PC-3 (cell line): ENCODE data around the gene MRPS9. TPM values are rescaled to one million over a fixed set of nuclear protein-coding genes. Genes with fewer than 3 reads are reported as not detected.
A peak's percentile ranks its signal among the peaks of the same experiment; 100 is the strongest.

Experiments
- ATAC-seq: fragments of 200-7000 bp; cut with Tn5 transposase; 2 replicates; pipeline ENCODE4 v1.9.1; 2020; ENCODE audit warnings: mild to moderate bottlenecking, moderate library complexity
- BruUV-seq: library from RNA; stranded (reverse); fragments of 400-500 nt; replicated peaks from 2 replicates; lab custom pipeline; 2021; lab: Mats Ljungman, UMichigan
- CTCF ChIA-PET: fragments of 300-600 bp; sonication (Branson Sonifier 250); formaldehyde crosslinking; loops from one replicate; lab custom pipeline; 2022; ENCODE audit warnings: antibody characterized with exemption; lab: Charles Lee
- POLR2A ChIA-PET: fragments of 300-600 bp; sonication (Branson Sonifier 250); formaldehyde crosslinking; loops from one replicate; lab custom pipeline; 2022; ENCODE audit warnings: antibody characterized with exemption; ENCODE audit not compliant: unreplicated experiment; lab: Charles Lee
- DNase-seq: peaks from one replicate; pipeline ENCODE4 v3.0.0-alpha.2; 2015
- H2AFZ ChIP-seq: fragments of 300-600 bp; sonication (generic); 2 replicates; pipeline ENCODE4 v1.6.0; 2016; ENCODE audit warnings: antibody characterized with exemption, low read length
- H3F3A ChIP-seq: fragments of 300-600 bp; sonication (generic); one replicate; pipeline ENCODE4 v1.6.0; 2017; ENCODE audit warnings: antibody characterized with exemption, low read length, control low read depth, mild to moderate bottlenecking; ENCODE audit not compliant: unreplicated experiment
- H3K27ac ChIP-seq: fragments of 300-600 bp; sonication (generic); 2 replicates; pipeline ENCODE4 v1.5.1; 2016; ENCODE audit warnings: mild to moderate bottlenecking, low read length
- H3K27me3 ChIP-seq: fragments of 300-600 bp; sonication (generic); 2 replicates; pipeline ENCODE4 v1.6.1; 2016; ENCODE audit warnings: low read length, mixed read lengths
- H3K36me3 ChIP-seq: fragments of 300-600 bp; sonication (generic); 2 replicates; pipeline ENCODE4 v1.6.1; 2016; ENCODE audit warnings: low read depth, mixed run types, low read length, mixed read lengths
- H3K4me1 ChIP-seq: fragments of 300-600 bp; sonication (generic); 2 replicates; pipeline ENCODE4 v1.5.1; 2016; ENCODE audit warnings: low read length; ENCODE audit not compliant: insufficient read depth
- H3K4me2 ChIP-seq: fragments of 300-600 bp; sonication (generic); 2 replicates; pipeline ENCODE4 v1.6.0; 2016; ENCODE audit warnings: low read length
- H3K4me3 ChIP-seq: fragments of 300-600 bp; sonication (generic); 2 replicates; pipeline ENCODE4 v1.5.1; 2016; ENCODE audit warnings: mild to moderate bottlenecking, low read length, mixed read lengths
- H3K79me2 ChIP-seq: fragments of 300-600 bp; sonication (generic); 2 replicates; pipeline ENCODE4 v1.6.1; 2017; ENCODE audit warnings: low read length, mixed read lengths
- H3K9ac ChIP-seq: fragments of 300-600 bp; sonication (generic); 2 replicates; pipeline ENCODE4 v1.6.0; 2016; ENCODE audit warnings: mild to moderate bottlenecking, low read length
- H3K9me2 ChIP-seq: fragments of 300-600 bp; sonication (generic); replicated peaks from 2 replicates; pipeline ENCODE4 v1.6.1; 2016; ENCODE audit warnings: mixed run types, low read length, mixed read lengths
- H3K9me3 ChIP-seq: fragments of 300-600 bp; sonication (generic); 2 replicates; pipeline ENCODE4 v1.6.1; 2016; ENCODE audit warnings: low read length, mixed read lengths
- H4K20me1 ChIP-seq: fragments of 300-600 bp; sonication (generic); 2 replicates; pipeline ENCODE4 v1.6.1; 2016; ENCODE audit warnings: low read length, mixed read lengths
- EZH2 ChIP-seq: fragments of 300-600 bp; sonication (generic); IDR thresholded peaks from one replicate; pipeline ENCODE4 v1.6.1; 2017; ENCODE audit warnings: antibody characterized with exemption, mild to moderate bottlenecking, low read length; ENCODE audit not compliant: unreplicated experiment
- EZH2phosphoT487 ChIP-seq: fragments of 300-600 bp; sonication (generic); IDR thresholded peaks from 2 replicates; pipeline ENCODE4 v1.6.1; 2018; ENCODE audit warnings: mild to moderate bottlenecking, antibody characterized with exemption, low read length, borderline replicate concordance
- intact Hi-C: fragments of 100-400 bp; cut with micrococcal nuclease; formaldehyde crosslinking; loops from 2 replicates; pipeline ENCODE4 v1.9.0; 2023
- total RNA-seq: library from RNA; depleted of rRNA; stranded (reverse); fragments of >200 nt; gene quantifications from 2 replicates; pipeline ENCODE4 v1.2.3, GENCODE V29; 2014
- TF ChIP-seq, protein P1 (sequence below): fragments of 300-600 bp; sonication (generic); conservative IDR thresholded peaks from 2 replicates; pipeline ENCODE4 v1.5.1; 2017; ENCODE audit warnings: antibody characterized with exemption, low read depth, mild to moderate bottlenecking, low read length

Gene MRPS9
- total RNA-seq, 1 experiment from 2014 or later, result 64.0 TPM

DNA sequence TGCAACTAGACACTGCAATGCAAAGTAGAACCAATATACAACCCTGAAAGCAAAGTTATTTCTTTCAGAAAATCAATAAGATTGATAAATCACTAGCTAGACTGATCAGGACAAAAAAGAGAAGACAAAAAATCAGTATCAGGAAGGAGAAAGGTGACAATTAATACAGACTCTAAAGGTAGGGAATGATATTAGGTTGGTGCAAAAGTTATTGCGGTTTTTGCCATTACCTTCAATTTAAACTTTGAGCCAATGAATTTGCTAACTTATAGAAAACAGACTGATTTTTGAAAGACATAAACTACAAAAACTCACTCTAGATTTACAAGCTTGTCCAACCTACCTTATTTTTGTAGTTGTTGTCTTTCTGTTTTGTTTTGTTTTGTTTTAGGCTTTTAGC, 30.5 kb upstream of the MRPS9 start:
- no peaks in the 10 kb centered on the region for H3F3A ChIP-seq
- no peak overlapping the region for H3K27ac ChIP-seq
- ChIA-PET CTCF (no interaction called here), POLR2A (no interaction called here)
- H3K4me3 ChIP-seq, result no peak overlapping the region
- H3K36me3 ChIP-seq, result no peaks in the 10 kb centered on the region
- H3K9me2 ChIP-seq, result no peaks in the 10 kb centered on the region
- H3K9me3 ChIP-seq, result no peaks in the 10 kb centered on the region
- intact Hi-C loops, result no loop called here
- no peaks in the 10 kb centered on the region for H4K20me1 ChIP-seq
- H3K4me2 ChIP-seq, result no peak overlapping the region
- H2AFZ ChIP-seq, result no peak overlapping the region
- H3K4me1 ChIP-seq, result peaks cover 20% of the 10 kb centered on the region
- no peaks in the 10 kb centered on the region for H3K27me3 ChIP-seq
- DNase-seq, result no peak
- ATAC-seq, result no peak
- H3K9ac ChIP-seq, result no peak overlapping the region
- H3K79me2 ChIP-seq, result no peaks in the 10 kb centered on the region
- no TSS peak for BruUV-seq
- TF ChIP-seq EZH2 (no peak), EZH2phosphoT487 (no peak)

DNA sequence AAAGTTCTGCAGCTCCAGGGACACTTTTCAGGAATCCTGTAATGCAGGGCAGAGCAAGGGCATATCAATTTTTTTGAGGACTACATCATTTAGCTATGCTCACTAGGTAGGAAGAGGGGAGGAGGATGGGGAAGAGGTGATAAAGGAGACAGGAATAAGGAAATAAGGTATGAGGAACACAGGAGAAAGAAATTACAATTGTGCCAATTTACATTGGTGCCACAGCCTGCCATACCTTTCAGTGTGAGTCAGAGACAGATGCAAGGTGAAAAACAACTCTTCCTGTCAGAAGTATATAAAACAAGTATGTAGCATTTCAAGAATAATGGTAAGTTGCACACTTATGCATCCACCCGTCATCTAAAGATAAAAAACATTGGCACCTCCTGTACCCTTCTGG, 5.4 kb upstream of the MRPS9 start:
- Histone ChIP-seq H3K4me1 (peaks cover 9% of the 10 kb centered on the region; the same call in 1 of the 2 replicates), H3K27me3 (no peaks in the 10 kb centered on the region), H3K79me2 (no peaks in the 10 kb centered on the region), H3K36me3 (no peaks in the 10 kb centered on the region), H3K9me3 (no peaks in the 10 kb centered on the region), H3K9ac (no peak overlapping the region), H3K4me3 (no peak overlapping the region), H3K9me2 (no peaks in the 10 kb centered on the region), H2AFZ (no peak overlapping the region), H3F3A (no peaks in the 10 kb centered on the region), H3K27ac (no peak overlapping the region), H4K20me1 (no peaks in the 10 kb centered on the region), H3K4me2 (no peak overlapping the region)
- BruUV-seq, result no TSS peak
- TF ChIP-seq EZH2 (no peak), EZH2phosphoT487 (no peak)
- TF ChIP-seq, protein P1, sequence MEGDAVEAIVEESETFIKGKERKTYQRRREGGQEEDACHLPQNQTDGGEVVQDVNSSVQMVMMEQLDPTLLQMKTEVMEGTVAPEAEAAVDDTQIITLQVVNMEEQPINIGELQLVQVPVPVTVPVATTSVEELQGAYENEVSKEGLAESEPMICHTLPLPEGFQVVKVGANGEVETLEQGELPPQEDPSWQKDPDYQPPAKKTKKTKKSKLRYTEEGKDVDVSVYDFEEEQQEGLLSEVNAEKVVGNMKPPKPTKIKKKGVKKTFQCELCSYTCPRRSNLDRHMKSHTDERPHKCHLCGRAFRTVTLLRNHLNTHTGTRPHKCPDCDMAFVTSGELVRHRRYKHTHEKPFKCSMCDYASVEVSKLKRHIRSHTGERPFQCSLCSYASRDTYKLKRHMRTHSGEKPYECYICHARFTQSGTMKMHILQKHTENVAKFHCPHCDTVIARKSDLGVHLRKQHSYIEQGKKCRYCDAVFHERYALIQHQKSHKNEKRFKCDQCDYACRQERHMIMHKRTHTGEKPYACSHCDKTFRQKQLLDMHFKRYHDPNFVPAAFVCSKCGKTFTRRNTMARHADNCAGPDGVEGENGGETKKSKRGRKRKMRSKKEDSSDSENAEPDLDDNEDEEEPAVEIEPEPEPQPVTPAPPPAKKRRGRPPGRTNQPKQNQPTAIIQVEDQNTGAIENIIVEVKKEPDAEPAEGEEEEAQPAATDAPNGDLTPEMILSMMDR, result no peak
- DNase-seq (peak; percentile 20), ATAC-seq (no peak)
- intact Hi-C loops, result no loop called here
- POLR2A ChIA-PET, result no interaction called here
- CTCF ChIA-PET, result no interaction called here

DNA sequence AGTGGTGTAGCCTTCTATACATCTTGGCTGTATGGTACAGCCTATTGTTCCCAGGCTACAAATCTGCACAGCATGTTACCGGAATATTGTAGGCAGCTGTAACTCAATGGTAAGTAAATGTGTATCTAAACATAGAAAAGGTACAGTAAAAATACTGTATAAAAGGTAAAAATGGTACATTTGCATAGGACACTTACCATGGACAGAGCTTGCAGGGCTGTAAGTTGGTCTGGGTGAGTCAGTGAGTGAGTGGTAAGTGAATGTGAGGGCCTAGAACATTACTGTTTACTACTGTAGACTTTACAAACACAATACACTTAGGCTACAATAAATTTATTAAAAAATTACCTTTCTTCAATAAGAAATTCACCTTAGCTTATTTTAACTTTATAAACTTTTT, 3.7 kb upstream of the MRPS9 start:
- H3K4me2 ChIP-seq, result no peak overlapping the region
- no peak for DNase-seq
- no peaks in the 10 kb centered on the region for H3K27me3 ChIP-seq
- peaks cover 9% of the 10 kb centered on the region; the same call in 1 of the 2 replicates for H3K4me1 ChIP-seq
- H3K9me3 ChIP-seq, result no peaks in the 10 kb centered on the region
- no peak overlapping the region for H2AFZ ChIP-seq
- ATAC-seq, result no peak; the same call in 1 of the 2 replicates
- no peak overlapping the region for H3K4me3 ChIP-seq
- H3F3A ChIP-seq, result no peaks in the 10 kb centered on the region
- no peaks in the 10 kb centered on the region for H3K9me2 ChIP-seq
- no peaks in the 10 kb centered on the region for H3K36me3 ChIP-seq
- no TSS peak for BruUV-seq
- H3K79me2 ChIP-seq, result peaks cover 12% of the 10 kb centered on the region
- POLR2A ChIA-PET, result no interaction called here
- H3K9ac ChIP-seq, result no peak overlapping the region
- no peak overlapping the region for H3K27ac ChIP-seq
- intact Hi-C loops, result no loop called here
- TF ChIP-seq, protein P1, result no peak
- TF ChIP-seq EZH2, result no peak
- TF ChIP-seq EZH2phosphoT487, result no peak
- H4K20me1 ChIP-seq, result no peaks in the 10 kb centered on the region
- CTCF ChIA-PET, result no interaction called here
